Activated CD4-positive, CD25-positive, alpha-beta regulatory T cell treated with anti-CD3 and anti-CD28 coated beads, Interleukin-2, amount 50 U/mL, for 24 hours (primary cell): ENCODE data around the gene TFPI.

ENCODE experiments used
- ATAC-seq, 2 donors: fragments of 150-1000 bp; cut with Tn5 transposase; one replicate each; pipeline ENCODE4 v1.10.0; 2021; ENCODE audit warnings: mild to moderate bottlenecking in 1 of 2, moderate library complexity in 1 of 2

TFPI gene

DNA sequence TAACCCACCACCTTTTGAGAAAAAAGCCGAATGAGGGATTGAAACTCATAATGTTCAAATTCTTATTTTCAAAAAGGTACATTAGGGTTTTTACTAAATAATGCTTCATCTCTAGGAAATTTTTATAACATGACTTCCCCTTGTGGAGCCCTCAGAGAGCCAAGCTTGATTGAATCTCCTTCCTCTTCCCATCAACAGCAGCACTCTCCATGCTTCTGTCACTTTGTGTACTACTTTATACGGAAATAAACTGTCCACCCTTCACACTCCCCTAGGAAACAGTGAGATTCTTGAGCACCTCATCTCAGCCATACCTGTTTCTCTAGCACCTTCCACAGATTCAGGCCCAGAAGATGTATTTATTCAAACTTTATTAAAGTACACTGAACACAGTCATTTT is 51.8 kb downstream of the TFPI start:
- no peak for ATAC-seq

DNA sequence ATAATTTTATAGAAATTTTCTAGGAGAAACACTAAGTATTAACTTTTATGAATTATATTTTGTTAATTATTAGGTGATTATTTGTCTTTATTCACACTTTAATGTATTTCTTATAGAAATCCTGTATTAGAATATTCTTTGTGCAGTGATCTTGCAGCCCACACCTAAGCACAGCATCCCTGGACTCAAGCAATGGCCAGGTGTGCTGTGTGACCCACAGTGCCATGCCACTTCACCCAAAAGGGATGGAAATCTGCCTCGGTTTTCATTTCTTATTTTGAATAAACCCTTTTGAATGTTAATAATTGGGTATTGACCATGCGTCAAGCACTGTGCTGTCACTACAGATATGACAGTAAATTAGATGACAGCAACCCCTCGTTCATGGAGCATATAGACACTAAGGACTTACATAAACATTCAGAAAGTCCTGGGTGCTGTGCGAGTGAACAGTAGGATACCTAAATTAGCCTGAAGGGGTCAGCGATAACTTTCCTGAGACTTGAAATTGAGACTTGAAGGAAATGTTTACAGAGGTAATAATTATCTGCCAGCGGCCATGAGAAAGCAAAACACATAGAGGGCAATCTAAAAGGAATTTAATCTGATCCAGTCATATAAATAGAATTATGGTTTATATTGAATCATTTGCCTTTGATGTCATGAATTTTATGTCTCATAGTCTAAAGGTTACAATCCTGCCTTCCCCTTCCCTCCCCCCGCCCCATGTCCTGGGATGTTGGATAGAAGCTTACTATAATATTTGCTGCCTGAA is 53.5 kb downstream of the TFPI start:
- no peak for ATAC-seq

DNA sequence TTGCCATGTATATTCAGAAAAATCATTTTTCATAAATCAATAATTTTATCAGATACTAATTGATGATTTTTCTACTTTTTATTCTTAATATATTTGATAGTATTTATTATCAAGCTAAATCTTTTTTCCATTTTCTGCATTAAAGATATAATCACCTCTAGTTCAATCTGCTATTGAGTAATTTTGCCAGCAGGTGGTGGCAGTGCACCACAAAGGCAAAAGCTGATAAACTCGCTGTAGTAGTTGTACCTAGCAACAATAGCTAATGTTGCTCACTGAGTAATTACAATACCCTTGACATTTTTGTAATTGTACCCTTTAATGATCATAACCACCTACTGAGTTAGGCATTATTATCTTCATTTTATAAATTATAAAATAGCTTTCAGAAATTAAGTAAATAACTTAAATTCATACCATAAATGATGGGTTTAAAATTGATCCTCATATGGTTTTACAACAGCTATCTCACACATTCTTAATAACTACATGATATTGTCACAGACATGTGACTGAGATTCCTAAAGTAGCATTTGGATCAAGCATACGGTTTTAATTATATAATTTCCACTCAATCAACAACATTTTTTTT is 54.2 kb downstream of the TFPI start:
- ATAC-seq = no peak

DNA sequence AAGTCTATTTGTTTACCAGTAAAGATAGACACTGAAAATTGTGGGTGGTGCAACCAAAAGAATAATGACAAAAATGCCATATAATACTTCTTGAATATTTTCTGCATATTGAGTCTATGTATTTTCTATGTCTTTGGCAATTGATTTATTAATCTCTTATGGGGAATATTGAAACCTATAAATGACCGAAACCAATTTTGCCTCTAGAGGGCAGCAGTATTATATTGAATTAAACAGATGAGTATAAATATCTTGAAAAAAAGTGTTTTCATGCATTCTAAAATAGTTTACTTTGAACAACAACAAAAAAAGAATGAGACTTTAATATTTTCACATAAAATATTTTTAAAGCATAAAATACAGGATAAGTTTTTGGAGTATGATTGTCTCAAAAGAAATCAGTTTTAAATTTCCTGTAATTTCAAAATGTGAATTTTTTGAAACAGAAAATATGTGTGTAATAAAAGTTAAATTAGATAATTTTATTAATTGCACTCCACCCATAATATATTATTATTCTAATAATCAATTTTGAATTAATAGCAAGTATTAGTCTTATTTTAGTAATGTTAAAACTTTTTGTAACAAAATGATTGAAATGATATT is 56.3 kb downstream of the TFPI start:
- ATAC-seq = no peak

DNA sequence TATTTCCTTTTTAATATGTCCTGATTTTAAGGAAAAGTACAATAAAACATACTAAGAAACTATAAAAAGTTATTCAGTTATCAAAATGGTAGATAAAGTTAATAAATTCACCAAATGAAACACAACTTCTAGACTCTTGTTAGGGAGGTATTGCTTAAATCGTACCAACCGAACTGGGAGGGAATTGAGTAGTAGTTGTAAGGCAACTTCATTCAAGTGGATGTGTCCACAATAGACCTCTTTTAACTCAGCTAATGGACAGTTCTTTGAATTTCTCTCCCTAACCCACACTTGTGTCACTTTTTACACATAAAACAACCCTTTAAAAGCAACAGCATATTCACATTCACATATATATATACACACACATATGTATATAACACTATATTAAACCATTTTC is 57.1 kb downstream of the TFPI start:
- ATAC-seq = no peak

DNA sequence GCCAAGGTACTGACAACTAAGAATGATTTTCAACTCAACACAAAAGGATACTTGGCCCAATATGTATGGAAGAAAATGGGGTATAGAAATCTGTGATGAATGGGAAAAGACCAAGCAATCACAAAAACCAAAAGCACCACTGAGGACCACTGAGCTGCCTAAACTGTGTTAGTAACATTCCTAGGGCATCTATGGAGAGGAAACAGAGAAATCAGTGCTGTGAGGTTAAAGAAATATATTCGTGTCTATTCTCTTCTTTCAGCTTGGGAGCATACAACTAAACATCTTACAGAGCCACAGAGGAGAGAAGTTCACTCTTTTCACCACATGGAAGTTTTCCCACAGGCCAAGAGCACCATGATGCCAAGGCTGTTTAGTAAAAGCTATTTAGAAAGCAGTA is 58.9 kb downstream of the TFPI start:
- ATAC-seq = no peak

DNA sequence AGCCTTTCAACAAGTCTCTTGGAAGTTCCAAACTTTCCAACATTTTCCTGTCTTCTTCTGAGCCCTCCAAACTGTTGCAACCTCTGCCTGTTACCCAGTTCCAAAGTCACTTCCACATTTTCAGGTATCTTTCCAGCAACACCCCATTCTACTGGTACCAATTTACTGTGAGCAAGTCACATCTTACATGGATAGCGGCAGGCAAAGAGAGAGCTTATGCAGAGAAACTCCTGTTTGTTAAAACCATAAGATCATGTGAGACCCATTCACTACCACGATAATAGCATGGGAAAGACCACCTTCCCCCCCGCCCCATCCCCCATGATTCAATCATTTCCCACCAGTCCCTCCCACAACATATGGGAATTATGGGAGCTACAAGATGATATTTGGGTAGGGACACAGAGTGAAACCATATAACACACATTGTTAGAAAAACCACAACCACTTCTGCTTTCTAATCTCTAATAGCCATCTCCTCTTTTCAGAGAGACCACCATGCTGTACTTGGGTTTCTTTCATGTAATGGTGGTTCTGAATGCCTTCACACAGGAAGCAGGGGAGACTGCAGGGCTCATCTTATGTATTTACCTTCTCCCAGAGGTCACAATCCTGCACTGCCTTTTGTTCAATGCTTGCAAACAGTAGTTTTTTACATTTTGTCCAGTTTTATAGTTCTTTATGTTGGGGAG is 60.2 kb downstream of the TFPI start:
- no peak for ATAC-seq

DNA sequence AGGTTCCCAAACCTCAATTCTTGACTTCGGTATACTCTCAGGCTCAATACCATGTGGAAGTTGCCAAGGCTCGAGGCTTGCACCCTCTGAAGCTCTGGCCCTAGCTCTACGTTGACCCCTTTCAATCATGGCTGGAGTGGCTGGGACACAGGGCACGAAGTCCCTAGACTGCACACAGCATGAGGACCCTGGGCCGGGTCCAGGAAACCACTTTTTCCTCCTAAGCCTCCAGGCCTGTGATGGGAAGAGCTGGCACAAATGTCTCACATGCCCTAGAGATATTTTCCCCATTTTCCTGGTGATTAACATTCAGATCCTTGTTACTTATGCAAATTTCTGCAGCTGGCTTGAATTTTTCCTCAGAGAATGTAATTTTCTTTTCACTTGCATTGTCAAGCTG is 61.1 kb downstream of the TFPI start:
- ATAC-seq = no peak

DNA sequence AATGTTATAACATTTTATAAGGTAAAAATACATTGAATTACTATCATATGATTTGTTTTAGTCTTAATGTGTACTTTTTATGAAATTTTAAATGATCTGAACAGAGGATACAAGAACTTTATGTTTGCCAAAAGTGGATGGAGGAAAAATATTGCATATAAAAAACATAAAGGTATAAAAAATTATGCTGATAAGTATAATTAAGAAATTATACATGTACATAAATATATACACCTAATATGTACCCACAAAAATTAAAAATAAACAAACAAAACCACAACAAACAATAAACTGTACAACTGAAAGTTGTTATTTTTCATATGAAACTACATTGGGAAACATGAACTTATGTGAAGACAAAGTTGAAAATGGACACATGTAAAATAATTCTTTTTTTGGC is 68.0 kb downstream of the TFPI start:
- ATAC-seq = no peak

DNA sequence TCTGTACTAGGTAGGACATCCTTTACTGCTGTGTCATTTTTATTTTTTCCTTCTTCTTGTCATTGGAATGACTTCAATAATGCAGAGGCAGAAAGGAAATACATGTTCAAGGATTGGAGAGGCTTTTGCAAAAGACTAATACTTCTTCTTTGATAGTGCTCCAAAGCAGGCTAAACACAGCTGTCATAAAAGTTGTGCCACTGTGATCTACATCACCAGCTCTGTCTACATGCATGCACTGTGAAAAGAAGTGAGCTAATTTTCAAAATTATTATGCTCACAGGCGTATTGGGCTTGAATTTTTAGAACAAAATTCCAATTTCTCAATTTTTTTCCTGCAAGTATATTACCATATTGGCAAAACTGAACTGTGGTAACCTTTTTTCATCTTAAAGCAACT is 68.7 kb downstream of the TFPI start:
- ATAC-seq = no peak

DNA sequence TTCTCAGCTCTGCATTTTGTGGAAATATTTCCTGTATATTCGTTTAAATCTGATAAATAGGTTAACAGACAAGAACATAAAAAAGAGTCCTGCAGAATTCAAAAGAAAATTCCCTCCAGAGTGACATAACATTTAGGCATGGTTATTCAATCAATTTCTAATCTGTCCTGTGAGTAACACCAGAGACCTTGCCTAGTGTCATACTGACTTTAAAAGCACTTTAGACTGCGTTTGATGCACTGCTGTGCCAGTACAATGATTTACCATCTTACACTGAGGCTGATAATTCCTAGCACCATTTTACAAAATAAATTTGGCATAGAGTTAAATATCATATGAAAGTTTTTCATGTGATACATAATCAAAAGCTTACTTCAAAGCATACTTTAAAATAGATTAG is 70.7 kb downstream of the TFPI start:
- no peak for ATAC-seq

DNA sequence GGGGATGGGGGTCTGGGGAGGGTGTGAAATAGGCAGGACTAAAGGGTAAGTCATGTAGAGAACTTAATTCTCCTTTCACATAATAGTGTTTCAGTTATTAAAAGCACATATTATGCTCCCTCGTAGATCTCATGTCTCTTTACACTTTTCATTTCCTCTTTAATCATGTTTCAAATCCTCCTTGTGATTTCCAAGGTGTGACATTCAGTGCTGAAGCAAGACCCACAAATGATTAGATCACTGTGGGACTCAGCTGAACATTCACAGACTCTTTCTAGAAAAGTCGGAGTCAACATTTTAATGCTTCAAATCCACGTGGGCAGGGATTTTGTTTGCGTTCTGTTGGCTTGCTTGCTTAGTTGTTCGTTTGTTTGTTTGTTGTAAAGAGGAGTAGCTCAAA is 71.4 kb downstream of the TFPI start:
- no peak for ATAC-seq

DNA sequence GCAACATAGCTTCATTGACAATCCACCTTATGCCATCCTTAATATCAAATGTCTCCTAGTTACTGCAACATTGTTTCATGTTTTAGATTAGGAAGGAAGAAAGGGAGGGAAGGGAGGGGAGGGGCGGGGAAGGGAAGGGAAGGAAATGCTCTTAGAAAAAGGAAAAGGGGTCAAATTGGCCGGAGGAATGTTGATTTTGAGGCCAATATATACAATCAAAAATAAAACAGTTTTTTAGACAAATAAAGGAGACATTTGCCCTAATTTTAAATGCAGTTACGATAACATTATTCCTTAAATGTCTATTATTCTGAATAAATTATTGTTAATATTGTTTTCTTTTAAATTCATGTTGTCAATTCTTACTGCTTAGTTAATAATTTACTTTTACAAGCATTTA is 72.7 kb downstream of the TFPI start:
- ATAC-seq = no peak

DNA sequence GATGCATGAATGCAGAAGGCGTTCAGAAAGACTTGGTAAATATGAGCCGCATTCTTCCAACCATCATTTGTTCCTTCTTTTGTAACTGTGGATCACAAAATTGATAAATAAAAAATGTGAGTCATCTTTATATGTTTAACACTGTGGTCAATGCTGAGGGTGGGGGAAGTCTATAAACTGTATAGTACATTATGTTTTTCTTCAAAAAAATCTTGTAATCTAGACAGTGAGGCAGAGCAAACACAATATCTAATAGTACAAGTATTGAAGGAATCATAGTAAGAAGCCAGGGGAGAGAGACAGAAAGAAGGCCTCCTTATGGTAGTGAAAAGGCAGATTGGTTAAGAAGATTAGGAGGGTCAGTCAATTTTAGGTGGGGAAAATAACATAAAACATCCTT is 75.5 kb downstream of the TFPI start:
- no peak for ATAC-seq

DNA sequence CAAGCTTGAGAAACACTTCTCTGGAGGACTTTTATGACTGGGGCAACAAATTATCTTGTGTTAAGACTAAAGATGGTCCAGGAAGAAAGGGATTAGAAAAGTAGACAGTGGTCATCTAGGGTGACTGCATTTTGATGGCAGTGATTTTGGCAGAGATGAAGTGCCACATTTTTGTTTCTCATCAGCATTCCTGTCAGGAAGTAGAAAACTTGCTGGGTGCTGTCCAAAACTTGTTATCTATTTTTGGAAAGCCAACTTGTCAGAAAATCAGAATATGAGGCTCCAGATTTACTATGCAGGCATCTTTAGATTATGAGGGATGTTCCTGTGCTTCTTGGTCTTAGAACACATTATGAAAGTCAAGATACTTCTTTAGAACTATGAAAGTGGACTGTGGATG is 77.2 kb downstream of the TFPI start:
- no peak for ATAC-seq

DNA sequence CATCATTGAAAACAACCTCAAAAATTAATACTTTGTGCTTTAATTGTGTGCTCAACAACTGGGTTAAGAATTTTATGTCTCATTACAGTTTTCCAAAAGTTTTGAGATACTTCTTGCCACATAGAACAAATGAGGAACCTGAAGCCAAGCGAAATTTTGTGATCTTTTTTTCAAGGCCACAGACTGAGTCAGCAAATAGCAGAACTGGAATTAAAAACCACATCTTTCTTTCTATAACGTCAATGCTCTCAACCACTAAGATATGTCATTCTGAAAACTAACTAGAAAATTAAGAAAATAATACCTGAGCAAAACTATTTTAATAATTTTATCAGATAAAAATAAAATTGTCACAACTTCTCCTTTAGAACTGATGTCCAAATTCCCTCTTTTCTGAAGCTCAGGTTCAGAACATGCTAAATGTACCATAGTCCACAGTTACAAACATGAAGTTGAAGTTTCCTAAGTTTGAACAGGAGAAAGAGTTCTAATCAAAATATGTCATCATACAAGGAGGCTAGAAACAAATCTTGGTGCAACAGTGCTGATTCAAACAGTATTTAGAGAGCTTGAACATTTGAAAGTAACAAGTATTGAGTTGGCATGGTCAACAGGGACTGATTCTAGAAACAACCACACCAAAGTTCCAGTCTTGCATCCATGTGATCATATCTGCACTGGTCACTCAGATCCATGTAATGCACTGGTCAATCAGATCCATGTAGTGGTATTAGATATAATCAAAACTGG is 78.6 kb downstream of the TFPI start:
- no peak for ATAC-seq

DNA sequence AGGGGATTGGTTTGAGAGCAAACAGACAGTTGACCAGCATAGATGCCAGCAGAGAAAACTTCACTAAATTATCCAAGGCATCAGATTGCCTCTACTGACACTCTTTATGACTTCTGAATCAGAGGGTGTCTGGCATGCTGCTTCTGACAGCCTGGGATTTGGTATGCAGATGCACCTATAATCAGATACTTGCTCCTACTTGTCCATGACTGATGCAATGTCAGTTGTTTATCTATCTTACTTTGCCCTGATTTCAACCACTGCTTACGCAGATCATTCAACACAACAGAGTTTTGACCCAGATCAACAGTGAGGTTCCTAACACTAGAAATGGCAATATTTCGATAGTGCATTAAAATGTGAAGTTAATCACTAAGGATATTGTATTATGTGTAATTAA is 83.5 kb downstream of the TFPI start:
- ATAC-seq = no peak

DNA sequence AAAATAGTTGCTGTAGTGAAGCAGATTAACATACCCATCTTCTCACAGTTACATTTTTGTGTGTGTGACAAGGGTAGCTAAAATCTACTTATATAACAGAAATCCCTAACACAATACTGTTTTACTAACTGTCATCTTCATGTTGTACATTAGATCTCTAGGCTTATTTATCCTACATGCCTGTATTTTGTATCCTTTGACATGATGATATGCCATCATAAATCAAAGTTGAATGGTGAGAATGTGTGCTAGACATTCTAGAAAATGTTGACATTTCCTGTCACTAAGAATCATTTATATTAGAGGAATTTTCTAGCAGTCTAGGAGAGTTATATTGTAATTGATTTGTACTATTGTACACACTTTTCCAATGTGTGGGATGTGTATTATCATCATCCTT is 84.7 kb downstream of the TFPI start:
- ATAC-seq = no peak

DNA sequence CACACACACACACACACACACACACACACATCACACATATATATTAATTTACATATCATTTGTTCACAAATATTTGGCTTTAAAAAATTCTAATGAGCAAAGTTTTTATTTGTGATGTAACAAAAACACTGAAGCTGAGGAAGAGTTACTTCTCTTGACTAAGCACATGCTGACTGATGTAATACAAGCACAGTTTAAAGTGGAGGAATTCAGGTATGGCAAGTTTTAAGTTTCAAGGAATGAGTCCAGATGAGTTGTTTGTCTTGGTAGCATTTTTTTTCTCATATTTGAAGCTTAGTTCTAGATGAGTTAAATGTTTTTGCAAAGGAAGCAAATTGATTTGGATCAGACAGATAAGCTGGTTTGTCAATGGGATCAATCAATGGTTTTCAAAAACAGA is 86.0 kb downstream of the TFPI start:
- no peak for ATAC-seq

DNA sequence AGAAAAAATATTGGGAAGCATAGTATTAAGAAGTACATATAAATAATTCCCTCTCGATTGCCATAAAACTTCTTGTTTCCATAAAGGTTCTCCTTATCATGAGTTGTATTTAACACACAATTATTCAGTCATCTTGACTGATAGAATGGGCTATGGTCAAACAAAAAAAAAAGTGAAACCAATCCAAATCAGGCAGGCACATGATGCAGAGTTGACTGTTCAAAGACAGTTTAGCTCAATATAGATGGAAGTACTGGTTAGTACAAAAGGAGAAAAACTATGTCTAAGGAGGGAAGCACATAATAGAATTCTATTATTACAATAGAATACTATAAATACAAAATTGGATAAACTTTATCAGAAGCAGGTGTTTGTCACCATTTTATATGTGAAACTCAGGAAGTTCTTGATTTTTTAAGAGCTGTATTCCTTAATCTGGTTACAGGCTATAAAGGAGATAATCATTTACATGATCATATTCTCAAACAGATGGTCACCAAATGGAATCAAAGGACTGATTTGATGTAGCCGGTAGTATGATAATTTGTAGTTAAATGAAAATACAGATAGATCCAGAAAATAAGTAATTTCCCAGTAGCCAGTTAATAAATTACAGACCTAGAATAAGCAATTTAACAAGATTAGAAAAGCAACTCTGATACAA is 88.0 kb downstream of the TFPI start:
- no peak for ATAC-seq

DNA sequence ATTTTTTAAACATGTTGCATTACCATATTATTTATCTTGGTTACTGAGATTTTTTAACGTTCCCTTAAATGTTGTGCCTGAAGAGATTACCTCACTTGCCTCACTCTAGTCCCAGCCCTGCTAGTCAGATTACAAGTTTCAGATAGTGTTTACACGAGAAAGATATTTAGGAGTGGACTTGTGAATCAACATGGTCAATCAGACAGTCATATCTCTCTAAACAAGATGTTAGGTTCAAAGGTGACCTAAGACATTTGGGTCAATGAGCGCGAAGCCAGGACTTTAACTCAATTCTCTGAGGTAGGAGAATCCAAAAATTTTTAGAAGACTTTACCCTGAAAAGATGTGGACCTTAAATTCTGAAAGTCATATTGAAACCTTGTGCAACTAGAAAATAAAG is 91.4 kb downstream of the TFPI start:
- ATAC-seq = no peak
